Smooth muscle cell (in vitro differentiated cells): Measurements from ENCODE around the gene MARCHF10. TPM values are rescaled to one million over a fixed set of nuclear protein-coding genes. Genes with fewer than 3 reads are reported as not detected.

Experiments
- DNase-seq: peaks from one replicate; lab custom pipeline; 2025; ENCODE audit not compliant: unreplicated experiment; lab: John Stamatoyannopoulos, UW
- H2AFZ ChIP-seq: fragments of 200-600 bp; sonication (generic); 2 replicates; pipeline ENCODE4 v1.6.0; 2016; ENCODE audit warnings: antibody characterized with exemption, low read depth, mild to moderate bottlenecking
- H3F3A ChIP-seq: fragments of 200-600 bp; sonication (generic); 2 replicates; pipeline ENCODE4 v1.6.0; 2017; ENCODE audit warnings: antibody characterized with exemption, low read depth
- H3K27ac ChIP-seq: fragments of 200-600 bp; sonication (generic); 2 replicates; pipeline ENCODE4 v1.5.1; 2016; ENCODE audit warnings: low read depth, mild to moderate bottlenecking
- H3K27me3 ChIP-seq: fragments of 200-600 bp; sonication (generic); 2 replicates; pipeline ENCODE4 v1.6.1; 2016; ENCODE audit warnings: low read depth, mild to moderate bottlenecking
- H3K36me3 ChIP-seq: fragments of 200-600 bp; sonication (generic); 2 replicates; pipeline ENCODE4 v1.5.1; 2016; ENCODE audit warnings: low read depth
- H3K4me1 ChIP-seq: fragments of 200-600 bp; sonication (generic); 2 replicates; pipeline ENCODE4 v1.5.1; 2016; ENCODE audit warnings: low read depth
- H3K4me2 ChIP-seq: fragments of 200-600 bp; sonication (generic); 2 replicates; pipeline ENCODE4 v1.6.0; 2016; ENCODE audit warnings: mild to moderate bottlenecking
- H3K4me3 ChIP-seq: fragments of 200-600 bp; sonication (generic); 2 replicates; pipeline ENCODE4 v1.5.1; 2016; ENCODE audit warnings: mild to moderate bottlenecking
- H3K79me2 ChIP-seq: fragments of 200-600 bp; sonication (generic); 2 replicates; pipeline ENCODE4 v1.6.0; 2016; ENCODE audit warnings: low read depth, mild to moderate bottlenecking
- H3K9ac ChIP-seq: fragments of 200-600 bp; sonication (generic); 2 replicates; pipeline ENCODE4 v1.6.0; 2016; ENCODE audit warnings: low read depth
- H3K9me3 ChIP-seq: fragments of 200-600 bp; sonication (generic); replicated peaks from 2 replicates; pipeline ENCODE4 v1.5.1; 2016; ENCODE audit warnings: low read depth
- H4K20me1 ChIP-seq: fragments of 200-600 bp; sonication (generic); 2 replicates; pipeline ENCODE4 v1.6.0; 2016; ENCODE audit warnings: low read depth
- CTCF ChIP-seq: fragments of 200-600 bp; sonication (generic); IDR thresholded peaks from 2 replicates; pipeline ENCODE4 v1.5.1; 2017; ENCODE audit warnings: borderline replicate concordance, mild to moderate bottlenecking, antibody characterized with exemption; ENCODE audit not compliant: insufficient read depth, poor library complexity, severe bottlenecking
- WGBS: methylation state at CpG from one replicate; pipeline ENCODE4 v1.1.7; 2016; ENCODE audit warnings: low lambda C conversion rate; 5-methylcytosine and 5-hydroxymethylcytosine counted together
- polyA plus RNA-seq: library from polyadenylated mRNA; unstranded; fragments of >200 nt; fragmentation: Nextera tagmentation; extraction: Ambion mirVana; gene quantifications from 2 replicates; pipeline ENCODE4 v1.2.1, GENCODE V29; 2016
- total RNA-seq: library from RNA; depleted of rRNA; stranded (reverse); fragments of >200 nt; gene quantifications from 2 replicates; pipeline ENCODE4 v1.2.3, GENCODE V29; 2014

MARCHF10 gene
- total and polyA plus RNA-seq, 2 experiments from 2014 or later, result not detected

- Histone ChIP-seq H3K79me2 (no peaks in the 10 kb centered on the region), H2AFZ (no peak overlapping the region)
These were observed 102.1 kb downstream of the MARCHF10 start for GRCh38 chr17:62705778-62706597.

GRCh38 chr17:62705156-62705777 lies 102.8 kb downstream of the MARCHF10 start:
- Histone ChIP-seq H3F3A (no peaks in the 10 kb centered on the region), H3K9ac (peak overlapping the region; percentile 84), H4K20me1 (no peaks in the 10 kb centered on the region), H3K27ac (peak overlapping the region; percentile 36), H3K36me3 (no peaks in the 10 kb centered on the region), H2AFZ (peak overlapping the region; percentile 90), H3K79me2 (no peaks in the 10 kb centered on the region), H3K4me1 (peaks cover 16% of the 10 kb centered on the region), H3K4me2 (peak overlapping the region; percentile 97), H3K27me3 (no peaks in the 10 kb centered on the region), H3K9me3 (no peaks in the 10 kb centered on the region), H3K4me3 (peak overlapping the region; percentile 87)
- WGBS, result 9% methylated on average over 11 of the region's 11 CpGs
- no peak for TF ChIP-seq CTCF
- no peak for DNase-seq

More at GRCh38 chr17:62705778-62706597, 102.1 kb downstream of the MARCHF10 start:
- H3K27me3 ChIP-seq, result no peaks in the 10 kb centered on the region
- H3K4me1 ChIP-seq, result peaks cover 16% of the 10 kb centered on the region
- no peaks in the 10 kb centered on the region for H4K20me1 ChIP-seq
- H3K36me3 ChIP-seq, result no peaks in the 10 kb centered on the region
- H3K27ac ChIP-seq, result no peak overlapping the region
- WGBS, result 29% methylated on average over 14 of the region's 14 CpGs
- no peaks in the 10 kb centered on the region for H3K9me3 ChIP-seq
- no peak for DNase-seq
- TF ChIP-seq CTCF, result no peak
- no peaks in the 10 kb centered on the region for H3F3A ChIP-seq
- peak overlapping the region; percentile 87 for H3K4me3 ChIP-seq
- H3K4me2 ChIP-seq, result peak overlapping the region; percentile 97
- no peak overlapping the region for H3K9ac ChIP-seq

GRCh38 chr17:62704381-62704971 lies 103.6 kb downstream of the MARCHF10 start:
- Histone ChIP-seq H3K9ac (peak overlapping the region; percentile 84), H2AFZ (peak overlapping the region; percentile 90), H3K9me3 (no peaks in the 10 kb centered on the region), H3K4me2 (peak overlapping the region; percentile 97), H3K79me2 (no peaks in the 10 kb centered on the region), H3F3A (no peaks in the 10 kb centered on the region), H3K36me3 (no peaks in the 10 kb centered on the region), H3K4me3 (peak overlapping the region; percentile 87), H4K20me1 (no peaks in the 10 kb centered on the region), H3K27ac (peak overlapping the region; percentile 36), H3K4me1 (peaks cover 16% of the 10 kb centered on the region), H3K27me3 (no peaks in the 10 kb centered on the region)
- 2% methylated on average over 26 of the region's 31 CpGs for WGBS
- DNase-seq, result no peak
- TF ChIP-seq CTCF, result no peak
